ENCODE results near the gene TANC1.

The TANC1 gene

GRCh38 chr2:159075727-159076126 is 107.3 kb downstream of the TANC1 start:
- Histone ChIP-seq H3K4me3 (ENCODE audit: low read length) (no peak overlapping the region), H3K27me3 (ENCODE audit: control insufficient read depth, insufficient read depth, low read length) (no peaks in the 10 kb centered on the region), H3K36me3 (ENCODE audit: control insufficient read depth, insufficient read depth, low read length) (no peaks in the 10 kb centered on the region), H3K4me1 (ENCODE audit: control insufficient read depth, insufficient read depth, low read length) (peaks cover 4% of the 10 kb centered on the region), H3K9me3 (ENCODE audit: control insufficient read depth, low read length) (no peaks in the 10 kb centered on the region), H3K9ac (ENCODE audit: low read length) (no peak overlapping the region)

GRCh38 chr2:159076241-159076640 is 107.8 kb downstream of the TANC1 start:
- H3K4me1 ChIP-seq (ENCODE audit: control insufficient read depth, insufficient read depth, low read length) = peaks cover 4% of the 10 kb centered on the region
- no peak overlapping the region for H3K4me3 ChIP-seq (ENCODE audit: low read length)
- no peaks in the 10 kb centered on the region for H3K27me3 ChIP-seq (ENCODE audit: control insufficient read depth, insufficient read depth, low read length)
- no peaks in the 10 kb centered on the region for H3K9me3 ChIP-seq (ENCODE audit: control insufficient read depth, low read length)
- no peaks in the 10 kb centered on the region for H3K36me3 ChIP-seq (ENCODE audit: control insufficient read depth, insufficient read depth, low read length)
- no peak overlapping the region for H3K9ac ChIP-seq (ENCODE audit: low read length)

- Histone ChIP-seq H3K36me3 (ENCODE audit: control insufficient read depth, insufficient read depth, low read length) (no peaks in the 10 kb centered on the region), H3K4me3 (ENCODE audit: low read length) (no peak overlapping the region), H3K4me1 (ENCODE audit: control insufficient read depth, insufficient read depth, low read length) (peaks cover 4% of the 10 kb centered on the region), H3K9ac (ENCODE audit: low read length) (no peak overlapping the region), H3K27me3 (ENCODE audit: control insufficient read depth, insufficient read depth, low read length) (no peaks in the 10 kb centered on the region), H3K9me3 (ENCODE audit: control insufficient read depth, low read length) (no peaks in the 10 kb centered on the region)
Measured at GRCh38 chr2:159077869-159078268, 109.4 kb downstream of the TANC1 start.

GRCh38 chr2:159078443-159078842 is 110.0 kb downstream of the TANC1 start:
- Histone ChIP-seq H3K4me3 (ENCODE audit: low read length) (no peak overlapping the region), H3K36me3 (ENCODE audit: control insufficient read depth, insufficient read depth, low read length) (no peaks in the 10 kb centered on the region), H3K27me3 (ENCODE audit: control insufficient read depth, insufficient read depth, low read length) (no peaks in the 10 kb centered on the region), H3K9me3 (ENCODE audit: control insufficient read depth, low read length) (no peaks in the 10 kb centered on the region), H3K9ac (ENCODE audit: low read length) (no peak overlapping the region), H3K4me1 (ENCODE audit: control insufficient read depth, insufficient read depth, low read length) (peaks cover 3% of the 10 kb centered on the region)

- Histone ChIP-seq H3K4me3 (ENCODE audit: low read length) (no peak overlapping the region), H3K9me3 (ENCODE audit: control insufficient read depth, low read length) (no peaks in the 10 kb centered on the region), H3K27me3 (ENCODE audit: control insufficient read depth, insufficient read depth, low read length) (no peaks in the 10 kb centered on the region), H3K36me3 (ENCODE audit: control insufficient read depth, insufficient read depth, low read length) (no peaks in the 10 kb centered on the region), H3K9ac (ENCODE audit: low read length) (no peak overlapping the region), H3K4me1 (ENCODE audit: control insufficient read depth, insufficient read depth, low read length) (peaks cover 4% of the 10 kb centered on the region)
Measured at GRCh38 chr2:159080641-159081040, 112.2 kb downstream of the TANC1 start.

GRCh38 chr2:159082119-159082518 is 113.7 kb downstream of the TANC1 start:
- Histone ChIP-seq H3K4me1 (ENCODE audit: control insufficient read depth, insufficient read depth, low read length) (peaks cover 4% of the 10 kb centered on the region), H3K36me3 (ENCODE audit: control insufficient read depth, insufficient read depth, low read length) (no peaks in the 10 kb centered on the region), H3K4me3 (ENCODE audit: low read length) (no peak overlapping the region), H3K9ac (ENCODE audit: low read length) (no peak overlapping the region), H3K27me3 (ENCODE audit: control insufficient read depth, insufficient read depth, low read length) (no peaks in the 10 kb centered on the region), H3K9me3 (ENCODE audit: control insufficient read depth, low read length) (no peaks in the 10 kb centered on the region)

GRCh38 chr2:159084384-159085370 is 116.2 kb downstream of the TANC1 start:
- Histone ChIP-seq H3K27me3 (ENCODE audit: control insufficient read depth, insufficient read depth, low read length) (no peaks in the 10 kb centered on the region), H3K9ac (ENCODE audit: low read length) (no peak overlapping the region), H3K4me1 (ENCODE audit: control insufficient read depth, insufficient read depth, low read length) (peaks cover 4% of the 10 kb centered on the region), H3K9me3 (ENCODE audit: control insufficient read depth, low read length) (no peaks in the 10 kb centered on the region), H3K4me3 (ENCODE audit: low read length) (no peak overlapping the region), H3K36me3 (ENCODE audit: control insufficient read depth, insufficient read depth, low read length) (no peaks in the 10 kb centered on the region)

GRCh38 chr2:159086342-159086741 is 117.9 kb downstream of the TANC1 start:
- Histone ChIP-seq H3K9ac (ENCODE audit: low read length) (no peak overlapping the region), H3K4me3 (ENCODE audit: low read length) (no peak overlapping the region), H3K36me3 (ENCODE audit: control insufficient read depth, insufficient read depth, low read length) (no peaks in the 10 kb centered on the region), H3K4me1 (ENCODE audit: control insufficient read depth, insufficient read depth, low read length) (peaks cover 15% of the 10 kb centered on the region), H3K27me3 (ENCODE audit: control insufficient read depth, insufficient read depth, low read length) (no peaks in the 10 kb centered on the region), H3K9me3 (ENCODE audit: control insufficient read depth, low read length) (no peaks in the 10 kb centered on the region)

- no peak overlapping the region for H3K9ac ChIP-seq (ENCODE audit: low read length)
- no peaks in the 10 kb centered on the region for H3K36me3 ChIP-seq (ENCODE audit: control insufficient read depth, insufficient read depth, low read length)
- H3K9me3 ChIP-seq (ENCODE audit: control insufficient read depth, low read length) = no peaks in the 10 kb centered on the region
- peaks cover 20% of the 10 kb centered on the region for H3K4me1 ChIP-seq (ENCODE audit: control insufficient read depth, insufficient read depth, low read length)
- no peak overlapping the region for H3K4me3 ChIP-seq (ENCODE audit: low read length)
- no peaks in the 10 kb centered on the region for H3K27me3 ChIP-seq (ENCODE audit: control insufficient read depth, insufficient read depth, low read length)
Measured at GRCh38 chr2:159086826-159087225, 118.4 kb downstream of the TANC1 start.

GRCh38 chr2:159088906-159089305 is 120.5 kb downstream of the TANC1 start:
- H3K4me1 ChIP-seq (ENCODE audit: control insufficient read depth, insufficient read depth, low read length) = peaks cover 17% of the 10 kb centered on the region
- no peak overlapping the region for H3K4me3 ChIP-seq (ENCODE audit: low read length)
- H3K36me3 ChIP-seq (ENCODE audit: control insufficient read depth, insufficient read depth, low read length) = no peaks in the 10 kb centered on the region

GRCh38 chr2:159089543-159089942 is 121.1 kb downstream of the TANC1 start:
- peaks cover 17% of the 10 kb centered on the region for H3K4me1 ChIP-seq (ENCODE audit: control insufficient read depth, insufficient read depth, low read length)
- H3K9ac ChIP-seq (ENCODE audit: low read length) = no peak overlapping the region
- H3K36me3 ChIP-seq (ENCODE audit: control insufficient read depth, insufficient read depth, low read length) = no peaks in the 10 kb centered on the region
- H3K4me3 ChIP-seq (ENCODE audit: low read length) = no peak overlapping the region
- H3K27me3 ChIP-seq (ENCODE audit: control insufficient read depth, insufficient read depth, low read length) = no peaks in the 10 kb centered on the region
- no peaks in the 10 kb centered on the region for H3K9me3 ChIP-seq (ENCODE audit: control insufficient read depth, low read length)

More at GRCh38 chr2:159088906-159089305, 120.5 kb downstream of the TANC1 start:
- no peaks in the 10 kb centered on the region for H3K27me3 ChIP-seq (ENCODE audit: control insufficient read depth, insufficient read depth, low read length)
- no peaks in the 10 kb centered on the region for H3K9me3 ChIP-seq (ENCODE audit: control insufficient read depth, low read length)
- H3K9ac ChIP-seq (ENCODE audit: low read length) = no peak overlapping the region

- Histone ChIP-seq H3K4me1 (ENCODE audit: control insufficient read depth, insufficient read depth, low read length) (peaks cover 17% of the 10 kb centered on the region), H3K4me3 (ENCODE audit: low read length) (no peak overlapping the region), H3K9ac (ENCODE audit: low read length) (no peak overlapping the region), H3K36me3 (ENCODE audit: control insufficient read depth, insufficient read depth, low read length) (no peaks in the 10 kb centered on the region), H3K9me3 (ENCODE audit: control insufficient read depth, low read length) (peaks cover 2% of the 10 kb centered on the region), H3K27me3 (ENCODE audit: control insufficient read depth, insufficient read depth, low read length) (no peaks in the 10 kb centered on the region)
Measured at GRCh38 chr2:159090514-159091201, 122.2 kb downstream of the TANC1 start.

Measured in mucosa of stomach (tissue), 1 donor.